ENCODE measurements around the gene KMT5C.

Gene KMT5C

DNA sequence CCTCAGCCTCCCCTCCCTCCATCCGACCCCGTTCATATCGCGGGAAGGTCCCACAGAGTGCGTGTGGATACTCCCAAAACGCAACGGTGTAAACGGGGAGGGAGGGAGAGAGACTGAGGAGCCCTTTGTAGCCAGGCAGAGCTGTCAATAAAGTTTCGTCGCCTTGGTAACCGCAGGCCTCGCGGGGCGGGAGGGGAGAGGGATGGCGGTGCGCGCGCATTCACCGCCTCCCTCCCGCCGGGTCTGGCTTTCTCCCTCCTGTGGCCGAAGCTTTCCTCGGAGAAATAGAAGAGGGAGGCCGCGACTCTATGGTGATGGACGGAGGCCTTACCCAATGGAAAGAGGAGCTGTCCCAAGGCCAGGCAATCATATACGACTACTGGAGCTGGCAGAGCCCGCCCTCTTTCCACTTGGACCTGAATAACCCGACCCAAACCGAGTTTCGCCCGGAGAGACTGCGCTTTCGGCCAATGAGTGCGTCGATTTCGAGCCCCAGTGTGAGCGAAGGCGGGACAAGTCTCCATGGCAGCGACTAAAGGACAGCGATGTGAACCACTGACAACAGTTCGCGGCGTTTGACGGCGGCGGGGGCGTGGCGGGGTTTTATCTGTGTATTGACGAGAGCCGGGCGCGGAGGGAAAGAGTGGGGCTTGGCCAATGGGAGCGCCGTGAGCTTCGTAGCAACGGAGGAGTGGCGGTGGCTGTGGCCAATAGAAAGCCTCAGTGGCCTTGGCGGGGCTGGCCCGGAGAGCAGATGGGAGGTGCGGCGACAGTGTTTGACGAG, at the start of gene KMT5C:
Gene KMT5C, plus strand, starts transcription at position 772 of the 784 bp plus-strand sequence. CDS start 2,061 bp downstream, outside the sequence.
- DNase-seq (ENCODE audit: low read depth), result peak; percentile 100

DNA sequence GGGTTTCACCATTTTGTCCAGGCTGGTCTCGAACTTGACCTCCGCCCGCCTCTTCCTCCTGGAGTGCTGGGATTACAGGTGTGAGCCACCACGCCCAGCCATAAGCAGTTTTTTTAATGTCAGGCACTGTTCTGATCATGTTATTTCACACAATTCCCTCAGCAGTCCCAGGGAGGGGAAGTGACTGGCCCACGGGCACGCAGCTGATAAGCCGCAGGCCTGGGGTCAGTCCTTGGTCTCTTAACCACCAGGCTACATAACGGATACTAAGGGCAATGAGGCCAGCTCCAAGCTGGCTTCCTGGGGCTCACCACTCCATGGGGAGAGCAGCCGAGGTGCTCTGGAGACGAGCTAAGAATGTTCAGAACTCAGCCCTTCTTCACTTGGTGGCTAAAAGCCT, 42.4 kb upstream of the KMT5C start:
- DNase-seq (ENCODE audit: low read depth), result no peak

DNA sequence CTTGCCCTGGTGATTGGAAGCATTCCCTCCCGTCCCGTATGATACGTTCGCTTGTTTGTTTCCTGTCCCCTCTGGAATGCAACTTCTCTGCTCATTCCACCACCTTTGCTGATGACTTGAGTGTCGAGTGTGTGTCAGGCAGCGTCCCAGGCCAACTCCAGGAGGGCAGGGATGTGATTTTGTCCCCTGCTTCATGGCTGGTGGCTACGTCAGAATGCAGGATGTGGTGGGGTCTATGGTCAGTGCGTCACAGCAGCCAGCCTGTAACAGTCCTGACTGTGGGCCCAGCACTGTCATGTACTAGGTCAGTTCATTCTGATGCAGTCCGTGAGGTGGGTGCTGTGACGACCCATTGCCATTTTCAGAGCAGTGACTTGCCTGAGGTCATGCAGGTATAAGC, 39.7 kb upstream of the KMT5C start:
- no peak for DNase-seq (ENCODE audit: low read depth)

DNA sequence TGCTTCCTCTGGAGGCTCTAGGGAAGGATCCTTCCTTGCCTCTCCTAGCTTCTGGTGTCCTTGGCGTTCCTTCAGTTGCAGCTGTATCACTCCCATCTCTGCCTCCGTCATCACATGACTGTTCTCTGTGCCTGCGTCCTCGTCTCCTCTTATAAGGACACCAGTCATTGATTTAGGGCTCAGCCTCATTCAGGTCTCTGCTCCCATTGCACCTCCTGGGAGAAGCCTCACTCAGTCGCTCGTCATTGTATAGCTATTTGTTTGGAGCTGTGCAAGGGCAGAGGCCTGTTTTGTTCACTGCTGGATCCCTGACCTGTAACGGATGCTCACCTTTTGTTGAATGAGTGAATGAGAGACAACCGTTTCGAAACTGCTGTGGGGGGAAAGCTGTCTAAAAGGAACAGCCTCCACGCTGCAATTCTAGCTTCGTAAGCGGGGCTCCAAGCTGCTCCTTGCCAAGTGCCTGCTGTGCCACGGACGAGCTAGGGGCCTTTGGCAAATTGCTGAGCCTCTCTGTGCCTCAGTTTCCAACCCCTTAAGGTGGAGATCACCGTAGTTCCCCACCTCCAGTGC, 38.7 kb upstream of the KMT5C start:
- no peak for DNase-seq (ENCODE audit: low read depth)

DNA sequence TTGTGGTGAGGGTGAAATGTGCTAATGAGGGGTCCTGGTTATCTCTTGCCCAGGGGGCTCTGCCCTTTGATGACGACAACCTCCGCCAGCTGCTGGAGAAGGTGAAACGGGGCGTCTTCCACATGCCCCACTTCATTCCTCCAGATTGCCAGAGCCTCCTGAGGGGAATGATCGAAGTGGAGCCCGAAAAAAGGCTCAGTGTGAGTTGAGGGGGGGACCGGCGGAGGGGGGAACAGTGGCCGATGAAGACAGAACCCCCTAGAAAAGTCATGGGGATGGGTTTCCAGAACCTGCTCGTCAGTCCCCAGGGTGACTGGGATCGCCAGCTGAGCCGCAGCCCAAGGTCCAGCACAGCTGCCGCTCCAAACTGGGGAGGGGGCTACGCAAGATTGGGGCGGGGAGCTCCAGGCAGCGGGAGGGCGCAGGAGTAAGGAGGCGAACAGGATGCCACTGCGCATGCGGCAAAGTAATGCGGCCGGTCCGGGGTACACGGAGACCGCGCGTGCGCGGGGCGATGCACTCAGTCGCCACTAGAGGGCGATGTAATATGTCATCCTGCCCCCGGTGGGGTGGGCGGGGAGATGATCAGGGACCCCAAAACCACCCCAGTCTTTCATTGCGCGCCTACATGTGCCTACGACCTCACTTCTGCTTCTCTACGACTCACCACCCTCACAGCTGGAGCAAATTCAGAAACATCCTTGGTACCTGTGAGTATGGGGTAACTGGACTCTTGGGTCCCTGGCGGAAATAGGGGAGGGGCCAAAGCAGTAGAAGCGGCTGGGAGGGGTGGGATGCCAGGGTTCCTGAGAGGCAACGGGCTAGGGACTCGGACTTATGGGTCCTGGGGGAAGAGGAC, 38.0 kb upstream of the KMT5C start:
- DNase-seq (ENCODE audit: low read depth), result peak; percentile 11

DNA sequence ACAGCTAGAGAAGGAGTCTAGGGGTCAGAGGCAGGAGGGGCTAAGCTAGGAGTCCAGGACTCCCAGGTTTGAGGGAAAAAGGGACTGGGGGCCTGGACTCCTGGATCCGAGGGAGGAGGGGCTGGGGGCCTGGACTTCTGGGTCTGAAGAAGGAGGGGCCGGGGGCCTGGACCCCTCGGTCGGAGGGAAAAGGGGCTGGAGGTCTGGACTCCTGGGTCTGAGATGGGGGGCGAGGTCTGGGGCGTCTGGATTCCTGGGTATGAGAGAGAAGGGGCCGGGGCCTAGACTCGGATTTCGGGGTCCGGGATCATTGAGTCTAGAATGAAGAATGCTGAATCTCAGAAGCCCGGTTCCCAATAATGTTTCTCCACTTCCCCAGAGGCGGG, 37.4 kb upstream of the KMT5C start:
- DNase-seq (ENCODE audit: low read depth), result no peak

DNA sequence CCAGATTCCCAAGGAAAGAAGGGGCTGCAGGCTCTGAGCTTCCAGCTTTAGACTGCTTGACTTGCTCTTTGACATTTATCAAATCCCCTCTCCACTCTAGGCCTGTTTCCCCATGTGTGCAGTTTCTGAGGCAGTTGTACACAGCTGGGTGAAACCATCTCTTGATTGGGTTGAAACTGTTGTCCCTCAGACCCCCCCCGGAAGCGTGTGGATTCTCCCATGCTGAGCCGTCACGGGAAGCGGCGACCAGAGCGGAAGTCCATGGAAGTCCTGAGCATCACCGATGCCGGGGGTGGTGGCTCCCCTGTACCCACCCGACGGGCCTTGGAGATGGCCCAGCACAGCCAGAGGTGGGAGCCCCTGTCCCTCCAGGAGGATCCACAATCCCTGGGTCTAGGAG, 36.2 kb upstream of the KMT5C start:
- no peak for DNase-seq (ENCODE audit: low read depth)

DNA sequence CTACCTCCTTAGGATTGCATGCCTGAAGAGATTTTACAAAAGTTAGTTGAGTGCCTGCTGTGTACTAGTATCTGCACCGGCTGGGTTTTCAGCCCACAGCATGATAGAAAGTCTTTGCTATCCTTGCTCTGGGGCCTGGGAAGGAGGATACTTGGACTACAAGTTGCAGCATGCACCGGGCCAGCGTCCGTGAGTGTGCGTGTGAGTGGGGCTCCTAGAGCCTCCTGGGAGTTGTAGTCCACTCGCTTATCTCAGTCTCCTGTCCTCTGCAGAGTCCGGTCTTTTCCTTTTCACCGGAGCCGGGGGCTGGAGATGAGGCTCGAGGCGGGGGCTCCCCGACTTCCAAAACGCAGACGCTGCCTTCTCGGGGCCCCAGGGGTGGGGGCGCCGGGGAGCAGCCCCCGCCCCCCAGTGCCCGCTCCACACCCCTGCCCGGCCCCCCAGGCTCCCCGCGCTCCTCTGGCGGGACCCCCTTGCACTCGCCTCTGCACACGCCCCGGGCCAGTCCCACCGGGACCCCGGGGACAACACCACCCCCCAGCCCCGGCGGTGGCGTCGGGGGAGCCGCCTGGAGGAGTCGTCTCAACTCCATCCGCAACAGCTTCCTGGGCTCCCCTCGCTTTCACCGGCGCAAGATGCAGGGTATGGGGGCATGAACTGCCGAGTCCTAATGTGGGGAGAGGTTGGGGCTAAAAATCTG, 35.2 kb upstream of the KMT5C start:
- no peak for DNase-seq (ENCODE audit: low read depth)

DNA sequence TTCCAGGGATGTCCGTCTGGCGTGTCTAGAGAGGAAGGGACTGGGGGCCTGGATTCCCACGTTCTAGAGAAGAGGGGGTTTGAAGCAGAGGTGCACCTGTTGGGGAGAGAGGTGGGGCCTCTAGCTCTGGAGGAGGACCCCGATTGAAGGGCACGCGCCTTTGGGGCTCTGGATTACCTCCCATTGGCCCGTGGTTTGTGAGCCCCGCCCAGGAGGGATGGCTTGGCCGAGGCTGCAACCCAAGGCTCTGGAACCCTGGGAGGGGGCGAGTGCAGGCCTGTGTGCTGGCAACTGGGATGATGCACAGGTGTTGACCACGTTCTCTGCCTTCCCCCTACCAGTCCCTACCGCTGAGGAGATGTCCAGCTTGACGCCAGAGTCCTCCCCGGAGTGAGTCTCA, 34.7 kb upstream of the KMT5C start:
- no peak for DNase-seq (ENCODE audit: low read depth)

DNA sequence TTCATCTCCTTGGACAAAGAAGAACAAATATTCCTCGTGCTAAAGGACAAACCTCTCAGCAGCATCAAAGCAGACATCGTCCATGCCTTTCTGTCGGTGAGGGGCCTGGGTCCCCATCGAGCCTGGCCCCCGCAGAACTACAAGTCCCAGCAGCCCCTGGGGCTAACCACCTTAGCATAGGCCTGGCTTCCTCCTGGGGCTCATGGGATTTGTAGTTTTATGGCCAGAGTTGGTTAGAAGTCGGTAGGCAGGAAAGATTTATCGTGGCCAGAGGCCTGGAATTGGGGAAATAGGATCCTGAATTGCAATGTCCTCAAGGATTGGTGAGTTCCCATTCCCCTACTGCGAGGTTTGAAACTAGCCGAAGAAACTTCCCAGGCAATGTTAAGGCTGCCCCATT, 34.2 kb upstream of the KMT5C start:
- no peak for DNase-seq (ENCODE audit: low read depth)

DNA sequence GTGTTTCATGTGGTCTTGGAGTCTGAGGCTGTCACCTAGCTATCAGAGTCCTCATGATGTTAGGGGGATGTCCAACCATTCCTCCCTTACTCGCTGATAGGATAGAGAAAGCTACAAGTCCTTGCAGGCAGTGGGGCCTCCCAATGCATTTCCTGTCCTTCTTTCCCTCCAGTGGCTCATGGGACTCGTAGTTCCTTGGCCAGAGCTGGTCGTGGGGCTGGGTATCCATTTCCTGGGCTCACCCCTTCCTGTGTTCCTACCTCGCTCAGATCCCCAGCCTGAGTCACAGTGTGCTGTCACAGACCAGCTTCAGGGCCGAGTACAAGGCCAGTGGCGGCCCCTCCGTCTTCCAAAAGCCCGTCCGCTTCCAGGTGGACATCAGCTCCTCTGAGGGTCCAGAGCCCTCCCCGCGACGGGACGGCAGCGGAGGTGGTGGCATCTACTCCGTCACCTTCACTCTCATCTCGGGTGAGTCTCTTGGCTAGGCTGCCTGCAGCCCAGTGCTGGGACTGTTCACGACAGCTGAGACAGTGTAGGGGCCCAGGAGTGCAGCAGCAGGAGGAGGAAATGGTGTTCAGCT, 33.6 kb upstream of the KMT5C start:
- no peak for DNase-seq (ENCODE audit: low read depth)

DNA sequence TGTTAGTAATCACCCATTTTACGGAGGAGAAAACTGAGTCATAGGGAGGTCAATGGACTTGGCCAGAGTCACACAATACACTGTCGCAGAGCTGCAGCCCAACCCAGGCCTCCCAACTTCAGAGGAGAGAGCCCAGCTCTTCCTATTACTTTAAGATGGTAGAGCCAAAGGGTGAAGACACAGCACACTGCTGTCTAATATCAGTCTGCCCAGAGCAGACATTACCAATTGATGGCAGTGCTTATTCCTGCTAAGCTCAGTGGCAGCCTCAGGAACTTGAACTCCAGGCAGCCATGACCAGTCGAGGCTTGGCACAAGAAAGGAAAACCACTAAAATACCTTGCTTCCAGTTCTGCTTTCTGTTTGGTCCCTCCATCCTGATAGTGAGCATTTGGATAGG, 33.0 kb upstream of the KMT5C start:
- no peak for DNase-seq (ENCODE audit: low read depth)

DNA sequence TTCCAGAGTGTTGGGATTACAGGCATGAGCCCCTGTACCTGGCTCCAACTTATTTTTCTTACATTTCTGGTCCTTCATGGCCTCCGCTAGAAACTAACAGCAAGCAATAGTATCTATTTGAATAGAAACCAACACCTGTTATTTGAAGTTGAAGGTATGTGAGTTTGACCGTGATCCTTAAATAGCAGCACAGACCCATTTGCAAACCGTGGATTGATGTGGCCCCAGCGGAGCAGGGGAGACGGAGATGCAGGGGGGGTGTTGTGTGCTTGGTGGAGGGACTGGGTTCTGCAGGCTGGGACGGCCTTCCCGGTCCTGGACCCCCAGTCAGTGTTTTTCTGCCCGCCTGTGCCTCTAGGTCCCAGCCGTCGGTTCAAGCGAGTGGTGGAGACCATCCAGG, 31.4 kb upstream of the KMT5C start:
- no peak for DNase-seq (ENCODE audit: low read depth)

DNA sequence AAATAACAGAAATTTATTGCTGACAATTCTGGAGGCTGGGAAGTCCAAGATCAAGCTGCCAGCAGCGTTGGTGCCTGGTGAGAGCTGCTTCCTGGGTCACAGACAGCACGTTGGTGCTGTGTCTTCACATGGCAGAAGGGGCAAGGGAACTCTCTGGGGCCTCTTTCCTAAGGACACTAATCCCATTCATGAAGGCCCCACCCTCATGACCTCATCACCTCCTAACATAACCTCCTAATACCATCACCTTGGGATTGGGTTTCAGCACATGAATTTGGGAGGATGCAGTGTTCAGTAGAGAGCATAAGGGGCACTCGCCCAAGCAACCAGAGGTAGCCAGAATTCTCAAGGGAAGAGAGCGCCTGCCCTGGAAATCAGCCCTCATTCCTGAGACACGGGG, 30.2 kb upstream of the KMT5C start:
- DNase-seq (ENCODE audit: low read depth), result no peak

DNA sequence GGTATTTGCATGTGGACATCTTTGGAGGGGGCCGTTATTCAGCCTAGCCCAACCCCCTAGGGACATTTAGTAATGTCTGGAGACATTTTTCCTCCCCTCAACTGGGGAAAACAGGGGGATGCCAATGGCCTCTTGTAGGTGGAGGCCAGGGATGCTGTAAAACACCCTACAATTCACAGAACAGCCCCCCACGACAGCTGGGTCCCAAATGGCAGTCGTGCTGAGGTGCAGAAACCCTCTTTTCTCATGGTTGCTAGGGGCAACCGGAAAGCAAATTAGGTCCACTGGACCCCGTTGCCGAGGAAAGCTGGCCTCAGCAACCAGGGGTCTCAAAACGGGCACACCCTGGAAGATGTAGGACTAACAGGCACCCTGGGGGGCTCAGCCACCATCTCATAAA, 29.2 kb upstream of the KMT5C start:
- no peak for DNase-seq (ENCODE audit: low read depth)

DNA sequence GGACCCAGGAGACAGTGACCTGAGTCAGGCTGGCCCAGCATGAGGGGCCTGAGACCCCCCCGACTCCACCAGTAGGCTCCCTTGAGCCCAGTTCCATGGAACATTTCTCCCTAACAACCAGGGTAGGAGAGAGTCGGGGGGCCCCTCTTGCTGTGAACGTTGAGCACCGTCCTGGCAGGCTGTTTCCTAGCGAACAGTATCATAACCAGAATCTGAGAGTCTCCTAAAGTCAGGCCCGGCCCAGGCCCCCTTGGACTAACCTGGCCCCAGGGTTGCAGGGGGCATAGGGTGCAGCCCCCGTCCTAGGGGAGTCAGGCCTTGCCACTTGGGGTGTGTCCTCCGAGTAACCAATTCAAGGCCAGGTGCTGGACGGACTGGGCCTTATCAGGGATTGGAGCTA, 28.3 kb upstream of the KMT5C start:
- DNase-seq (ENCODE audit: low read depth), result no peak

DNA sequence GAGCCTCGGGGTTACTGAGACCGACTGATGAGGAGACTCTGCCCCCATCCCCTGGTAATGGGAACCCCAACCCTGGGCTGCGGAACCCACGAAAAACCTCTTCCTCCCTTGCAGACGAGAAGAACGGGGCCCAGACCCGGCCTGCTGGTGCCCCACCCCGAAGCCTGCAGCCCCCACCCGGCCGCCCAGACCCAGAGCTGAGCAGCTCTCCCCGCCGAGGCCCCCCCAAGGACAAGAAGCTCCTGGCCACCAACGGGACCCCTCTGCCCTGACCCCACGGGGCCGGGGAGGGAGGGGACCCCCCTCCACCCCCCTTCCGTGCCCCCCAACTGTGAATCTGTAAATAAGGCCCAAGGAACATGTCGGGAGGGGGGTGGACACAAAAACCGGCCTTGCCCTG, 27.9 kb upstream of the KMT5C start:
- DNase-seq (ENCODE audit: low read depth), result no peak

DNA sequence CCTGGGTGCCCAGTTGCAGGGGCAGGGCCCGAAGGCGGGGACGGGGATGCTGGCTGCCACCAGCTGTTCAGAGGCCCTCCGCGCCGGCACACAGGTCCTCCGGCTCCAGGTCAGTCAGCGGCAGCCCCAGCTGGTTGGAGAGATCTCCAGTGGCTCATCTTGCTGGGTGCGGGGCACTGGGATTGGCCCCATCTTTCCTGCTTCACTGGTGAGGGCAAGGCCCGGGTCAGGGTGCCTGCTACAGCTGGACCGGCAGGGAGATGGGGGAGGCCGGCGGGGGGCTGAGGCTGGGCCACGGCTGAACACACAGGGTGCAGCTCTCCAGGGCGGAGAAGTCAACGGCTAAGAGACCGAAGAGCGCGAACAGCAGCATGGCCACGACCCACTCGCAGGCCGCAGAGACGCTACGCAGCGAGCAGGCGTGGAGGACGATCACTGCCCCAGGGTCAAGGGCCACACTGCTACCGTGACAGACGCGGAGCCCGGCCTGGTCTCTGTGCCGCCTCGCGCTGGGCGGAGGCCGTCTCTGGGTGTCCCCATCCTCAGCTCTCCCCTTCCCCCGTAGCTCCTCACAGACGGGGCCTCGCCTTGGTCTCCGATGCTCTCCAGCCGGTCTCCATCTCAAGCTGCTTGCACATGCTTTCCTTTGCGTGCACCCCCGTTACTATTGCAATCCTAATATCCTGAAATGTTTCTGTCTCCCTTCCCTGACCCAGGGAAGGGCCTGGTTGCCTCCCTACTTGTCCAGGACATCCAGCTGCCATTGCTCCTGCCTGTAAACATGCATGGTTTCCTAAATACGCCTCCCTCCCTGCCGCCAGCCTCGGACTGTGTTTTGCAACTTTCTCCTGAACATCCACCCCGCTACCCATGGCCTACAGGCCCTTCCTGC, 26.8 kb upstream of the KMT5C start:
- DNase-seq (ENCODE audit: low read depth), result no peak

DNA sequence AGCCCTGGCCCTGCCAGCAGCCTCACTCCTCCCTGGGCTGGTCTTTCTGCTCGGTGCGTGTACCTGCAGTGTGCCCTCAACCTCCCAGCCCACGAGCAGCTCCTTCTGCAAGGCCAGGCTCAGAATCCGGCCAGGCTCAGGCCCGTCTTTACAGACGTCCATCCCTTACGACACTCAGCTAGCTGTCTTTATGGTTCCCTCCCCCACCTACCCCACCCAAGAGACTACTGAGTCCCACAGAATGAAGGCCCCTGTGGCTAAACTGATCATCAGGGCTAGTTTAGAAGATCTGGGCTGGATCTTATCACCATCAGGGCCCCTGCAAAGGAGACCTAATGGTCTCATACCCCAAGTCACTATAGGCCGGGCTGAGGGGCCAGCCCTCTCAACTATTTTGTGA, 25.3 kb upstream of the KMT5C start:
- no peak for DNase-seq (ENCODE audit: low read depth)

DNA sequence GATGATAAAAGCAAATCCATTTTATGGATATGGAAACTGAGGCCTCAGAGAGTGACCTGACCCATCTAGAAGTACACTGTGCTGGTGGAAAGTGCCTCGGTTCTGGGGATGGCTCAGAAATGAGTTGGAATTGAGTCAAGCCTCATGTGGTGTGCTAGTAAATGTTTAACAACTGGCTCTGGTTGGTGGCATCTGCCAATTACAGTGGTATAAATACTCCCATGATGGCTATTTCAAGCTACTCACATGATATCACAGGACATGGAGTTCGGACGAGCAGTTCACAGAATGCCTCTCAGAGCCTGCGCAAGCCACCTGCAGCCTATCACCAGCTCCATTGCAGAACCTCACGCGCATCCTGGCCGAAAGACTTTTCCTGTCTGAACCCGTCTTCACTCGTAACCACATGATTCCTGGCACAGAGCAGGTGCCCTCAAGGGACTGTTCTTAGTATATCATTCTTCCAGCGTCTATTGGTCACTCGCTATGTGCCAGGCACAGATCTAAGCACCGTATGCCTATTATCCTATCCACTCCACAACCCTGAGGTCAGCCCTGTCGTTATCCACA, 23.6 kb upstream of the KMT5C start:
- no peak for DNase-seq (ENCODE audit: low read depth)

DNA sequence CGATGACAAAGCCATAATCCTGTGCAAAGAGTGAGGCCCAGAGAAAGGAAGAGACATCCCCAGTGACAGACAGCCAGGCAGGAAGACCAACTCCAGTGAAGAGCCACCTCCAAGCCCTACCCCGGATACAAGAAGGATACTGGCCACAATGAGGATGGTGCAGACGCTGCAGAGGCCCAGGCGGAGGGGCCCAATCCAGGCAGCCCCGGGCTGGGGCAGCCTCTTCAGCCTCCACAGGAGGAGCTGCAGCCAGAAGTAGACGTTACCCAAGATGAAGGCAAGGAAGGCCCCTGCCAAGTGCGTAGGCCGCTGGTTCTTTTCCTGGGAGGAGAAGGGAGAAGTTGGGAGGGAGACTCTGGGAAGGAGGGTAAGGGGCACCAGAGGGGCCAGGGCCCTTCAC, 23.0 kb upstream of the KMT5C start:
- DNase-seq (ENCODE audit: low read depth), result no peak

Measured in GM04503 (cell line).